ENCODE results near the gene SLC22A14. TPM values are rescaled to one million over a fixed set of nuclear protein-coding genes. Genes with fewer than 3 reads are reported as not detected.

SLC22A14 gene
- total RNA-seq, 4 donors from 2014 or later, result not detected

GRCh38 chr3:38251197-38251596 is 30.9 kb upstream of the SLC22A14 start:
- no peak for TF ChIP-seq CTCF (IDR thresholded peaks at IDR 0.05; ENCODE audit: low read depth)

GRCh38 chr3:38253704-38254103 is 28.4 kb upstream of the SLC22A14 start:
- no peak for TF ChIP-seq CTCF (IDR thresholded peaks at IDR 0.05; ENCODE audit: low read depth)

- TF ChIP-seq CTCF (IDR thresholded peaks at IDR 0.05; ENCODE audit: low read depth), result no peak
Measured at GRCh38 chr3:38254872-38255271, 27.2 kb upstream of the SLC22A14 start.

GRCh38 chr3:38255627-38256026 is 26.5 kb upstream of the SLC22A14 start:
- TF ChIP-seq CTCF (IDR thresholded peaks at IDR 0.05; ENCODE audit: low read depth), result no peak

GRCh38 chr3:38257583-38257982 is 24.5 kb upstream of the SLC22A14 start:
- TF ChIP-seq CTCF (IDR thresholded peaks at IDR 0.05; ENCODE audit: low read depth), result no peak

- TF ChIP-seq CTCF (IDR thresholded peaks at IDR 0.05; ENCODE audit: low read depth), result no peak
Measured at GRCh38 chr3:38260474-38260873, 21.6 kb upstream of the SLC22A14 start.

GRCh38 chr3:38264353-38264771 is 17.7 kb upstream of the SLC22A14 start:
- no peak for TF ChIP-seq CTCF (IDR thresholded peaks at IDR 0.05; ENCODE audit: low read depth)

Data from subcutaneous adipose tissue (tissue), 4 donors.